ENCODE results near the gene PNLIPRP3.

The PNLIPRP3 gene

GRCh38 chr10:116521424-116522290 lies 94.0 kb downstream of the PNLIPRP3 start:
- peak; percentile 31 for DNase-seq

- no peak for DNase-seq
These were observed 95.2 kb downstream of the PNLIPRP3 start for GRCh38 chr10:116522803-116523381.

GRCh38 chr10:116524736-116525135 lies 97.1 kb downstream of the PNLIPRP3 start:
- DNase-seq: no peak

GRCh38 chr10:116526219-116526618 lies 98.6 kb downstream of the PNLIPRP3 start:
- no peak for DNase-seq
